GM12873 (cell line): ENCODE data around the gene ELF5.

Experiments used
- TF ChIP-seq, protein P1 (sequence below): IDR thresholded peaks from 2 replicates; pipeline ENCODE4 v1.5.1; 2012; ENCODE audit warnings: low read depth, mild to moderate bottlenecking, moderate library complexity, low read length, control low read depth; ENCODE audit not compliant: insufficient read depth; ENCODE audit errors: missing control alignments

Gene ELF5

GRCh38 chr11:34449013-34449412, 64.6 kb downstream of the ELF5 start:
- TF ChIP-seq, protein P1, sequence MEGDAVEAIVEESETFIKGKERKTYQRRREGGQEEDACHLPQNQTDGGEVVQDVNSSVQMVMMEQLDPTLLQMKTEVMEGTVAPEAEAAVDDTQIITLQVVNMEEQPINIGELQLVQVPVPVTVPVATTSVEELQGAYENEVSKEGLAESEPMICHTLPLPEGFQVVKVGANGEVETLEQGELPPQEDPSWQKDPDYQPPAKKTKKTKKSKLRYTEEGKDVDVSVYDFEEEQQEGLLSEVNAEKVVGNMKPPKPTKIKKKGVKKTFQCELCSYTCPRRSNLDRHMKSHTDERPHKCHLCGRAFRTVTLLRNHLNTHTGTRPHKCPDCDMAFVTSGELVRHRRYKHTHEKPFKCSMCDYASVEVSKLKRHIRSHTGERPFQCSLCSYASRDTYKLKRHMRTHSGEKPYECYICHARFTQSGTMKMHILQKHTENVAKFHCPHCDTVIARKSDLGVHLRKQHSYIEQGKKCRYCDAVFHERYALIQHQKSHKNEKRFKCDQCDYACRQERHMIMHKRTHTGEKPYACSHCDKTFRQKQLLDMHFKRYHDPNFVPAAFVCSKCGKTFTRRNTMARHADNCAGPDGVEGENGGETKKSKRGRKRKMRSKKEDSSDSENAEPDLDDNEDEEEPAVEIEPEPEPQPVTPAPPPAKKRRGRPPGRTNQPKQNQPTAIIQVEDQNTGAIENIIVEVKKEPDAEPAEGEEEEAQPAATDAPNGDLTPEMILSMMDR: no peak

DNA sequence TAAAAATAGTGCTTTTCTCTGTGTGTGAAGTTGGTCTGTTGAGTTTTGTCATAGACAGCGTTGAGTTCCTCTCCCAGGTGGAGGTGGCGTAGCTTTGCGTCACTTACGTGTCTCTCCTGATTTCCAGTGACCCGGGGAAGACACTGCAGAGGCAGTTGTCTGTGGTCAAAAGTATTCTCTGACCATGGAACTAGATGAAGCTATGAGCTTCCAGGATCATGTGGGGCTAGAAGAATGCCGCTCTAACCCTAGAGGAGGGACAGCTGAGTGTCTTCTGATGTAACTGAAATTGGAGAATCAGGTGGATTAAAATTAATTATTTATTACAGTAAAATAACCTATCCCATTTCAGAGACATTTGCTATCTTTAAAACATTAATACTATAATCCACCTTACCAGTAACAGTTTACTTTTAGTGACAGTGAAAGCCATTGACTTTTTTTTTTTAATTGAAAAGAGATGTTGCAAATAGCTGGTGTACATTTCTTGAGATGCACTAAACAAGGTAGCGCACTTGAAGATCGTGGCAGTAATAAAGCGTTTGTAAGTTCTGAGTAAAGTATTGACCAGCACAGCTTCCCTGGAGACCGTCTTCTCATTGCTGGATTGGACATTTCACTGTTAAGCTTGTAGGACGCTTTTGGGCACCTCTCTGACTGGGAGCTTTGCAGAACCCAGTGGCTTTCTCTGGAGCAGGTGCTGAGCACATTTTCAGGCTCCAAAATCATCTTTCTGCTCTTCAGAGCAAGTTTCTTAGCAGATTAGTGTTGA, 65.2 kb downstream of the ELF5 start:
- TF ChIP-seq, protein P1: no peak

- TF ChIP-seq, protein P1: no peak
Observed at GRCh38 chr11:34447044-34447443, 66.5 kb downstream of the ELF5 start.

DNA sequence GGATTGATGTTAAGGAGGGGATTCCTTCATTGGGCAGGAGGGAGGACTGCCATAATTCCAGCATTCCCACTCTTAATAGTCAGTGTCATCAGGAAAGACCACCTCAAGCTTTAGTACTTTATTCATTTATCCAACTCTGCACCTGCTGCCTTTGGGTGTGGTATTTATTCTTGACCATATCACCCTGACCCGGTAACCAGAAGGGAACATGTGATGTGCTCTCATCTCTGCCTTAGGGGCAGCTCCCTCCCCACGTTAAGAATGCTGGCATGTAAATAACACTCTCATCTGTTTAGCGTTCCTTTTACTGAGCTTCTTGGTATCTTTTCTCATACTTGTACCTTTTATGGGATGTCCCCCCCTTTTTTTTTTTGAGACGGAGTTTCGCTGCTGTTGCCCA, 67.2 kb downstream of the ELF5 start:
- TF ChIP-seq, protein P1: no peak

- TF ChIP-seq, protein P1: no peak
Observed at GRCh38 chr11:34445956-34446355, 67.6 kb downstream of the ELF5 start.

DNA sequence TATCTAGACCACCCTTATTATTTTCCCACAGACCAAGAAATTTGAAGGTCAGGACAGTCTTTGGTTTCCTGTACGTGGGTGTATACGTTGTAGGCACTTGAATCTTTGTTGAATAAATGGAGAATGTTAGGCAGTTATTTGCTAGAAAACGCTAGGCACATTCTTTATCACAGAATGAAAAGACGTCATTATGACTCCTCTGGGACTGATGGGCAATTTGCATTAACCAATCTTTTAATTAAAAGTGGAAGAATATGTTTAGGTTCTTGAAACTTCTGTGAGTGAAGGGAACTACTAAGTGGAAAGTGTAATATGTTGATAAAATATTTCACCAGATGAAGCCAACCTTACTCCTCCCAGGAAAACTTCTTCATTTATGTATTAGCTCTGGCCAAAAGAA, 69.2 kb downstream of the ELF5 start:
- TF ChIP-seq, protein P1: no peak

DNA sequence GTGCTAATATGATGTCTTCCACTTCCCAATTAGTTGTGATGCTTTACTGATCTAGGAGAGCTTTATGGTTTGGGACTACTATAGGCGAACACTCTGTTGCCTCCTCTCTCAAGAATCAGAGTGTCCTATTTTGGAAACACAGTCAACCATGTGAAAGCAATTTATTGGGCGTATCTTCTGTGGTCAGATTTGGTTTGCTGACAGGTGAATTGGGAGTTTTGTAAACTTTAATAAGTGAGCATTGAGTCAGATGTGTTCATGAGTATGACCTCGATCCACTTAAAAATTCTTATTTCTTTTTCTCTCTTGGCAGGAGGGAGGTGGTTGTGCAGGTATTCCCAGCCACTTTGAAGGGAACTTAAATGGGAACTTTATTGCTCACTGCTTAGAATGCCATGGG, 70.5 kb downstream of the ELF5 start:
- TF ChIP-seq, protein P1: no peak

DNA sequence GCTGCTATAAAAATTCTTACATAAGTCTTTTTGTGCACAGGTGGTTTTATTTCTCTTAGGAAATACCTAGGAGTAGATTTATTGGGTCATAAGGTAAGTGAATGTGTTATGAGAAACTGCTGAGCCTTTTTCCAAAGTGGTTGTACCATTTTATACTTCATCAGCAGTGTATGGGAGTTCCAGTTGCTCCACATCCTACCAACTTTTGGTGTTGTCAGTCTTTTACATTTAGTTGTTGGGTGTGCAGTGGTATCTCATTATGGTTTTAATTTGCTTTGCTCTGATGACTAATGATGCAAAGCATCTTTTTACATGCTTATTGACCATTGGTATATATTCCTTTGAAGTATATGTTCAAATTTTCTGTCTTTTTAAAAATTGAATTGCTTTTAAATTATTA, 71.8 kb downstream of the ELF5 start:
- TF ChIP-seq, protein P1: no peak
